GM18505 (cell line): ENCODE results near the gene SLC38A11.

ENCODE experiments used
- ATAC-seq: cut with Tn5 transposase; IDR thresholded peaks from one replicate; pipeline ENCODE4 v1.9.1; 2021; ENCODE audit not compliant: unreplicated experiment
- POLR2A ChIP-seq: IDR thresholded peaks from 4 replicates; pipeline ENCODE4 v1.6.1; 2011; ENCODE audit warnings: borderline replicate concordance; ENCODE audit not compliant: insufficient read depth, insufficient read length; ENCODE audit errors: extremely low read depth

SLC38A11 gene

DNA sequence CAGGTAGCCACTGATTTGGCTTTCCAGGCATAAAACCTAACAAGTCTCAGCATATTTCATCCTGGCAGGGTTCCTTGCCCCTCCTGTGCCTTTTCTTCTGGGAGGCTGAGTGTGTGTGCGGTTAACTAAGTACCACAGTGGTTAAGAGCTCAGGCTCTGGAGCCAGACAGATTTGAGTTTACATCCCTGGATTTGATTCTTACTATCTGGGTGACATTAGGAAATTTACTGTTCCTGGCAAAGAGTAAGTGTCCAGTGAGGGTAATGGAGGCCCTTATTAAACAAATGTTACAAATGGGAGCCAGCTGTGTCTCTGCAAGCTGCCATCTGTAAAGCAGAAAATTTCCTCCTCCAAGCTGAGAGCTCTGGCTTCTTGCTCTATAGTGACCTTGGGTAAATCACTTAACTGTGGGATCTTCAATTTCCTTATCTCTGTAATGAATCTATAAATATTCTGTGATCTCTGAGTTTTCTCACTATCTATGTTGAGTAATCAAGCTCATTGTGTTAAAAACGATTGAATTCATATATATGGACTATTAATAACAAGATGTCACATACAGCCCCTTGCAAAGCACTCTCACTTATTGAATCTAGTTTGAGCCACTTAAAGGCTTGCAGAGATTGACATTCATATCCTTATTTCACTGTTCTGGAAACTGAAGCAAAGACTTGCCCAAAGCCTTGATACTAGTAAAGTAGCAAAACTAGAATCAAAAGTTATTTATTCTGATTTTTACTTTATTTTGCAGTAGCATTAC, 107.2 kb downstream of the SLC38A11 start:
- no peak for TF ChIP-seq POLR2A
- ATAC-seq: no peak

GRCh38 chr2:164847291-164847690, 108.0 kb downstream of the SLC38A11 start:
- ATAC-seq: no peak
- no peak for TF ChIP-seq POLR2A

DNA sequence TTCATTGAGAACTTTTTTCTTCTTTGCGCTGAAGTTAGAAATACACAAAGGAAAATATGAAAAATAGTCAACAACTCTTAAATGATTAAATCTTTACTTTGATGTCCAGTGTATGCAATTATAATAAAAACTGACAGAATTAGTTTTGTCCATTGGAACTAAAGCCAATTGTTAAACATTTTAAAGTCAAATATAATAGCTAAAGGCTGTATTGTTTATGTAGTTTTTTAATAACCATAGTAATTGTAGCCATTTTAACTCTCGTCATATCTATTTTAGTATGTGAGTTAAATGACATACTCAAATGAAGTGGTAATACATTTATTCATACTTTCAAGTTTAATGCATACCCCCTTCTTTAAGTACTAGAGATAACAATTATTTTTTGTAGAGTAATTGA, 109.0 kb downstream of the SLC38A11 start:
- ATAC-seq: no peak
- no peak for TF ChIP-seq POLR2A
